MM.1S (cell line): ENCODE results near the gene DISC1.

Experiments
- CTCF ChIP-seq: fragments of 300-600 bp; sonication (generic); IDR thresholded peaks from 2 replicates; pipeline ENCODE4 v1.5.1; 2016; ENCODE audit warnings: antibody characterized with exemption, low read length, mixed read lengths
- EZH2phosphoT487 ChIP-seq: fragments of 300-600 bp; sonication (generic); IDR thresholded peaks from 2 replicates; pipeline ENCODE4 v1.6.1; 2018; ENCODE audit warnings: antibody characterized with exemption, low read length

GRCh38 chr1:231626951-231627614 is 493 bp downstream of the DISC1 start:
- no peak for TF ChIP-seq CTCF
- no peak for TF ChIP-seq EZH2phosphoT487
